HUDEP-2 (cell line): ENCODE data around the gene TBXAS1.

Experiments used
- DNase-seq, 76 experiments: peaks; one replicate each; lab custom pipeline; 2025; ENCODE audit not compliant: unreplicated experiment in 76 of 76; lab: John Stamatoyannopoulos, UW

TBXAS1 gene

GRCh38 chr7:140017034-140017433 is 188.0 kb downstream of the TBXAS1 start:
- no peak for DNase-seq

GRCh38 chr7:140017543-140017942 is 188.5 kb downstream of the TBXAS1 start:
- no peak for DNase-seq

- no peak for DNase-seq
These were observed 189.3 kb downstream of the TBXAS1 start for GRCh38 chr7:140018125-140019043.

GRCh38 chr7:140019172-140019571 is 190.1 kb downstream of the TBXAS1 start:
- no peak for DNase-seq

- no peak for DNase-seq
These were observed 190.5 kb downstream of the TBXAS1 start for GRCh38 chr7:140019606-140020005.

- no peak for DNase-seq
These were observed 192.5 kb downstream of the TBXAS1 start for GRCh38 chr7:140021603-140022002.

GRCh38 chr7:140022582-140023211 is 193.6 kb downstream of the TBXAS1 start:
- no peak for DNase-seq

- DNase-seq, result no peak
These were observed 194.7 kb downstream of the TBXAS1 start for GRCh38 chr7:140023728-140024127.

GRCh38 chr7:140024585-140024984 is 195.5 kb downstream of the TBXAS1 start:
- no peak for DNase-seq

- no peak for DNase-seq
These were observed 196.2 kb downstream of the TBXAS1 start for GRCh38 chr7:140025241-140025640.

- DNase-seq, result no peak
These were observed 196.9 kb downstream of the TBXAS1 start for GRCh38 chr7:140025814-140026433.

GRCh38 chr7:140026935-140027334 is 197.9 kb downstream of the TBXAS1 start:
- no peak for DNase-seq

GRCh38 chr7:140027858-140028257 is 198.8 kb downstream of the TBXAS1 start:
- no peak for DNase-seq

GRCh38 chr7:140028311-140028710 is 199.2 kb downstream of the TBXAS1 start:
- no peak for DNase-seq

- no peak for DNase-seq
These were observed 200.0 kb downstream of the TBXAS1 start for GRCh38 chr7:140029072-140029471.

GRCh38 chr7:140031364-140031763 is 202.3 kb downstream of the TBXAS1 start:
- DNase-seq, result no peak

GRCh38 chr7:140033036-140033435 is 204.0 kb downstream of the TBXAS1 start:
- DNase-seq, result no peak

GRCh38 chr7:140033779-140034363 is 204.8 kb downstream of the TBXAS1 start:
- DNase-seq, result no peak

GRCh38 chr7:140034421-140034820 is 205.4 kb downstream of the TBXAS1 start:
- DNase-seq, result no peak

GRCh38 chr7:140035400-140036223 is 206.5 kb downstream of the TBXAS1 start:
- no peak for DNase-seq
